VCaP (cell line): ENCODE results near the gene TPGS2.
"Not testable (repeated sequence)": the region's sequence is repeated elsewhere in the genome, so short reads cannot be mapped to it uniquely, and the experiment has no call there.

Experiments used
- H3K27ac ChIP-seq: fragments of 450-650 bp; 2 replicates; pipeline ENCODE4 v1.5.1; 2017
- TF ChIP-seq, protein P1 (sequence below): fragments of 450-650 bp; conservative IDR thresholded peaks from 2 replicates; pipeline ENCODE4 v1.5.1; 2017; ENCODE audit warnings: mild to moderate bottlenecking, moderate library complexity

Gene TPGS2

DNA sequence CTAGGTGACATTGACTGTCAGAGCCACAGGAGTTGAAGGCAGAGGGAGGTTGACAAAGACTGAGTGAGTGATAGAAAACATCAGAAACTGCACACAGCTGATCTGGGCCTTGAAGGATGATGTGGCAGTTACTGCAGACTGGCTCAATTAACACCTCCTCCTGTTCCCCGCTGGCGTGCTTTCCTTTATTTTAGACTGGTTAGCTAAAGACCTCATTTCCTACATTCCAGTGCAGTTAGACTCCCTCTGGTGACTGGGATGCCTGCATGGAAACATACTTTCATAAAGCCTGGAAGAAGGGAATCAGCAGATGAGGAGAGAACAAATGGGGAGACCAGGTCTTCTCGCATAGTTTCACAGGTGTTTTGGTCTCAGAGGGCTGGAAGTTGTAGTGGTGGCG, 7.1 kb downstream of the TPGS2 start:
- TF ChIP-seq, protein P1, sequence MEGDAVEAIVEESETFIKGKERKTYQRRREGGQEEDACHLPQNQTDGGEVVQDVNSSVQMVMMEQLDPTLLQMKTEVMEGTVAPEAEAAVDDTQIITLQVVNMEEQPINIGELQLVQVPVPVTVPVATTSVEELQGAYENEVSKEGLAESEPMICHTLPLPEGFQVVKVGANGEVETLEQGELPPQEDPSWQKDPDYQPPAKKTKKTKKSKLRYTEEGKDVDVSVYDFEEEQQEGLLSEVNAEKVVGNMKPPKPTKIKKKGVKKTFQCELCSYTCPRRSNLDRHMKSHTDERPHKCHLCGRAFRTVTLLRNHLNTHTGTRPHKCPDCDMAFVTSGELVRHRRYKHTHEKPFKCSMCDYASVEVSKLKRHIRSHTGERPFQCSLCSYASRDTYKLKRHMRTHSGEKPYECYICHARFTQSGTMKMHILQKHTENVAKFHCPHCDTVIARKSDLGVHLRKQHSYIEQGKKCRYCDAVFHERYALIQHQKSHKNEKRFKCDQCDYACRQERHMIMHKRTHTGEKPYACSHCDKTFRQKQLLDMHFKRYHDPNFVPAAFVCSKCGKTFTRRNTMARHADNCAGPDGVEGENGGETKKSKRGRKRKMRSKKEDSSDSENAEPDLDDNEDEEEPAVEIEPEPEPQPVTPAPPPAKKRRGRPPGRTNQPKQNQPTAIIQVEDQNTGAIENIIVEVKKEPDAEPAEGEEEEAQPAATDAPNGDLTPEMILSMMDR: no peak
- no peak overlapping the region for H3K27ac ChIP-seq

DNA sequence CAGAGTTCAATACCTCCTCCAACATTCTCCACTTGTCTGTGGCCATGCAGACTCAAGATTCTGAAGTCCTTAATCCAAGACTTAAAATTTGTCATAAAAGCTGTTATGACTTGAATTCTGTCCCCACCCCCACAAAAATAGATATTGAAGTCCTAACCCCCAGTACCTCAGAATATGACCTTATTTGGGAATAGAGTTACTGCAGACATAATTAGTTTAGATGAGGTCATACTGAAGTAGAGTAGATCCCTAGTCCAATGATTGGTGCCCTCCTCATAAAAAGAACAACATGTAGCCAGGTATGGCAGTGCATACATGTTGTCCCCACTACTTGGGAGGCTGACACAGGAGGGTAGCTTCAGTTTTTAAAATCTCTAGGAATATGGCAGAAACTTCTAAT, 9.2 kb downstream of the TPGS2 start:
- TF ChIP-seq, protein P1: no peak

DNA sequence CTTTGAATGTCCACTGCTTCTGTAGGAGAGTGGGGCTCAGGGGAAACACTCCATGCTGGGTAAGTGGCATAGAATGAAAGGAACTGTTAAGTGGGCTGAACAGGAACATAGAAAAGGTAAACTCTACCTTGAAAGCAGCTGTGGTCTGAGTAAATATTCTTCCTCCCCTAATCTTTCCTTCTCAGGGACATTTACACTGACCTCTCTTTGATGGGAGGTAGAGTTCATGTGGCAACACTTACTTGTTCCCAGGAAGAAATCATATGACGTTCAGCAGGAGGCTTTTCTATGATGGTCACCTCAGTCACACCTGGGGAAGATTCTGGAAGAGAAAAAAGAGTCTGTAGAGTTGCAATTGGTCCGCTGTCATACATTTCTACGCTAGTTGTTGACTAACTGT, 10.2 kb downstream of the TPGS2 start:
- H3K27ac ChIP-seq: no peak overlapping the region
- TF ChIP-seq, protein P1: no peak

More for the DNA sequence above, 9.2 kb downstream of the TPGS2 start:
- H3K27ac ChIP-seq: no peak overlapping the region

DNA sequence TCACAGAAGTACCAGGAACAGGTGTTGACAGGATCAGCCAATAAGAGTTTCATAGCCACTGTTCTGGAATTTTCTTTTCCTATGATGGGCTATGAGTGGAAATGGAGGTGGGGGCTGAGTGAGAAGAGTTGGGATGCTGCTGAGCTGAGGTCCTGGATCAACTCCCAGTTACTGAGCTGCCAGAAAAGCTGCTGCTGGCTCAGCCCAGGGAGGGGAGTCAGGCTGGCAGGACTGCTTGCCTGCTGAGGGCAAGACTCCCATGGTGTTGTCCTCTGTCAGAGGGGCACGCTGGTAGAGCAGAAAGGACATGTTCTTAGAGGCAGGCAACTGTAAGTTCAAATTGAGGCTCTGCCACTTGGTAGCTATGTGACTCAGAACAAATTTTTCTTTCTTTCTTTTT, 11.8 kb downstream of the TPGS2 start:
- no peak overlapping the region for H3K27ac ChIP-seq
- TF ChIP-seq, protein P1: no peak

DNA sequence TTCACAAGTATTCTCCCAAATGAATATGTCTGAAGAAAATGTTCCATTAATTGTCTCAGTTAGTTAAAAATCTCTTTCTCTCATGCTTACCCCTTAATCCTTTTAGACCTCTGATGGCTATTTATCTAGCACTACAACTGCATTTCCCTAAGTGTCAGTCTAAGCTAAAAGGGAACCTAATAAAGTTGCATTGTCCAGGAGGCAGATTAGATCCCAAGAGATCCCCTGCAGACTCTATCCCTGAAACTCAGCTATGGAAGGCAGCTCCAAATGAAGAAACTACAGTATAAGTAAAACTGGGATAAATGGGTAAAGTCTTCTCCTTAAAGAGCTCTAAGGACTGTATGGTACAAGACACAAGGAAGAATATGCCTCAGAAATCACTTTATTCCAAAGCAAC, 12.7 kb downstream of the TPGS2 start:
- H3K27ac ChIP-seq: not testable (repeated sequence)

DNA sequence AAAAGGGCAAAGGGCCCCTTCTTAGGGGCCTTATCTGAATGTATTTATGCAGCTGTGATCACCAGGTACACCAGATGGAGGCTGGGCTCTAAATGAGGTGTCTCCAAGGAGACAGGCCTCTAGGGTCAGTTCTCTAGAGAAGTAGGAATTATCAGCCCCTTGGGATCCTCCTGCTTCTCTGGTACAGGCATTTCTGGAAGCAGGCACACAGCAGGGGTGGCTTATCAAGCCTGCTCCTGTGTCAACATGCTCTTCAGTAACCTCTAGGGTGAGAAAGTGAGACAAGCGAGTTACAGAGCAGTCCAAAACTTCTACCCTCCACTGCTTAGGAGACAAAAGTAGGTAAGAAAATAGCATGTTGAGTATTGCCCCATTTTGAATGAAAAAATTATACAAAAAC, 13.8 kb downstream of the TPGS2 start:
- no peak overlapping the region for H3K27ac ChIP-seq
- TF ChIP-seq, protein P1: no peak

DNA sequence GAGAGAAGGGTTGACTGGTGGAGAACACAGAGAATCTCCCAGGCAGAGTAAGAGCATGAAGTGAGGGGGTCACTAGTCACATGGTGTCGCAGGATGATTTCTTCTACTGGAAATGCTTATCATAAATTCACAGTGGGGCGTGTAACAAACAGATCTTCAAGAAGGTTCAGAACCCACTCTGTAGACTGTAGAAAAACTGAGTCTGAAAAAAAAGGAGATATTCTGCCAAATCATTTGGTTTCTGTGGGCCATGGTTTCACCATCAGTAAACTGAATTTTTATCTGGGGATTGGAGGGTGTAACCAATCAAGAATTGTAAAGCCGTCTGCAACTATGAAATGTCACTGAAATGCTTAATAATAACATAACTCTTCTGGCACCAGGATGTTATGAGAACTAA, 15.0 kb downstream of the TPGS2 start:
- TF ChIP-seq, protein P1: no peak
- H3K27ac ChIP-seq: no peak overlapping the region

DNA sequence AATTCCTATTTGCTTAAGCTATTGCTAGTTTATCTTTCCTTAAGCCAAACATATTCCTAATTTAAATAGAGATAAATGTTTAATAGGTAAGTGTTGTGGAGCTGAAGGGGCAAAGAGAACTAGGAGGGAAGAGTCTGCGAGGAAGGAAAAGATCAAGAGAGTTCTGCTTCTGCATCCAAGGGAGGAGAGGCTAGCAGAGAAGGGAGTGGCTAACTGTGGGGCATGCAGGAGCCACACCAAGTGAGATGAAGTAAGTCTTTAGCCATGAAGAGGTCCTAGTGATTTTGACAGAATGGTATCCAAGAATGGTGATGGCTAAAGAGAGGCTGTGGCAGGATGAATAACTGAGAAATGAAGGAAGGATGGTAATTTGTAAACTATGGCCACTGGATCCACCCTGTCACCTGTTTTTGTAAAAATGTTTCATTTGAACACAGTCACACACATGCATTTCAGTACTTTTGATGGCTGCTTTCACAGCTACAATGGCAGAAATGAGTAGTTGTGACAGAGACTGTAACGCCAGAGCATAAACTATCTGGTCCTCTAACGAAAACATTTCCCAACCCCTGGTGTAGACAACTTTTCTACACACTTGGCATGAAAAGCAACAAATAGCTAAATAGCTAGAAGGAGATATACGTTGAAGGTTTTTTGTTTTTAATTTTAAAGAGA, 15.6 kb downstream of the TPGS2 start:
- TF ChIP-seq, protein P1: no peak
- H3K27ac ChIP-seq: no peak overlapping the region
